ENCODE results near the gene IMP4.

GRCh38 chr2:130303169-130303568 lies 39.5 kb upstream of the IMP4 start:
- TF ChIP-seq POLR2A (IDR thresholded peaks at IDR 0.05): no peak
- TF ChIP-seq, protein P1, sequence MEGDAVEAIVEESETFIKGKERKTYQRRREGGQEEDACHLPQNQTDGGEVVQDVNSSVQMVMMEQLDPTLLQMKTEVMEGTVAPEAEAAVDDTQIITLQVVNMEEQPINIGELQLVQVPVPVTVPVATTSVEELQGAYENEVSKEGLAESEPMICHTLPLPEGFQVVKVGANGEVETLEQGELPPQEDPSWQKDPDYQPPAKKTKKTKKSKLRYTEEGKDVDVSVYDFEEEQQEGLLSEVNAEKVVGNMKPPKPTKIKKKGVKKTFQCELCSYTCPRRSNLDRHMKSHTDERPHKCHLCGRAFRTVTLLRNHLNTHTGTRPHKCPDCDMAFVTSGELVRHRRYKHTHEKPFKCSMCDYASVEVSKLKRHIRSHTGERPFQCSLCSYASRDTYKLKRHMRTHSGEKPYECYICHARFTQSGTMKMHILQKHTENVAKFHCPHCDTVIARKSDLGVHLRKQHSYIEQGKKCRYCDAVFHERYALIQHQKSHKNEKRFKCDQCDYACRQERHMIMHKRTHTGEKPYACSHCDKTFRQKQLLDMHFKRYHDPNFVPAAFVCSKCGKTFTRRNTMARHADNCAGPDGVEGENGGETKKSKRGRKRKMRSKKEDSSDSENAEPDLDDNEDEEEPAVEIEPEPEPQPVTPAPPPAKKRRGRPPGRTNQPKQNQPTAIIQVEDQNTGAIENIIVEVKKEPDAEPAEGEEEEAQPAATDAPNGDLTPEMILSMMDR (IDR thresholded peaks at IDR 0.05): no peak
